BJ (cell line): Measurements from ENCODE around the gene IGSF23. TPM values are rescaled to one million over a fixed set of nuclear protein-coding genes. Genes with fewer than 3 reads are reported as not detected.

Source experiments
- CTCF ChIA-PET: fragments of 350-600 bp; formaldehyde crosslinking; extraction: SDS; loops from one replicate; lab custom pipeline; 2021; ENCODE audit warnings: antibody characterized with exemption, inconsistent platforms; lab: Yijun Ruan, JAX
- POLR2A ChIA-PET: fragments of 300-600 bp; sonication (Branson Sonifier 250); formaldehyde crosslinking; extraction: SDS; loops from one replicate; lab custom pipeline; 2021; ENCODE audit warnings: antibody characterized with exemption; lab: Charles Lee
- DNase-seq: peaks from one replicate; pipeline ENCODE4 v3.0.0-alpha.2; 2011; ENCODE audit warnings: low read depth
- H3K27me3 ChIP-seq: 2 replicates; pipeline ENCODE4 v1.6.0; 2011; ENCODE audit warnings: low read length; ENCODE audit not compliant: control insufficient read depth, insufficient read depth
- H3K36me3 ChIP-seq: 2 replicates; pipeline ENCODE4 v1.5.1; 2011; ENCODE audit warnings: low read length; ENCODE audit not compliant: control insufficient read depth, insufficient read depth
- H3K4me3 ChIP-seq: 2 replicates; pipeline ENCODE4 v1.5.1; 2011; ENCODE audit warnings: low read depth, mild to moderate bottlenecking, control low read depth, low read length
- CTCF ChIP-seq: IDR thresholded peaks from 2 replicates; pipeline ENCODE4 v1.5.1; 2011; ENCODE audit warnings: low read depth, mild to moderate bottlenecking, control low read depth, inconsistent platforms, low read length, moderate library complexity; ENCODE audit not compliant: insufficient read depth
- polyA plus RNA-seq: library from polyadenylated mRNA; depleted of rRNA; stranded (reverse); fragments of >200 nt; gene quantifications from 2 replicates; pipeline ENCODE4 v1.2.3, GENCODE V29; 2011

IGSF23 gene
- polyA plus RNA-seq, 1 experiment = 0.21 TPM

DNA sequence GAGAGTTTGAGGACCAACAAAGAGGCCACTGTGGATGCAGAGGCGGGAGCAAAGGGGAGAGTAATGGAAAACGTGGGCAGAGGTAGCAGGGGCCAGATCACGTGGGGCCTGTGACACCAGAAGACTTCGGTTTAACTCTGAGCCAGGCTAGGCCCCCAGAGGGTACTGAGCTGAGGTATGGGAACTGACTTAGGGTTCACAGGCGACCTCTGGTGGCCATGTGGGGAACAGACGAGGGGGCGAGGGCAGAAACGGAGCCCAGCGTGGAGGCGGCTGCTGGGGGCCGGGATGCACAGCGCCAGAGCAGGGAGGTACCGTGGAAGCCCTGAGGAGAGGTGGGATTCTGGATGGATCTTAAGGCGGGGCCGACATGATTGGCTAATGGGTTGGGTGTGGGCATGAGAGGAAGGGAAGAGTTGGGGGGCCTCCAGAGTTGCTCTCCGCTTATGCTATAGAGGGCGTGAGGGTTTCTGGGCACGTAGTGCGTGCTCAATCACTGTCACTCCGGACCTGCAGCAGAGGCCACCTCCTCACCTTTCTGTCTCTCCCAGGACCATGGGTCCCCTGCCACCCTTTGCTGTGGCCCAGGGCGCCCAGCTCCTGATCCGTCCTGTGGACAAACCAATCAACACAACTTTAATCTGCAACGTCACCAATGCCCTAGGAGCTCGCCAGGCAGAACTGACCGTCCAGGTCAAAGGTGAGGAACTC, 44.0 kb downstream of the IGSF23 start:
- DNase-seq = no peak
- ChIA-PET POLR2A (no interaction called here), CTCF (interaction anchor here (0.9 to 5.6 kb wide), 24 partner anchors 9 to 192 kb away, joined by 3 to 82 read pairs (median 6); partner anchors contain the start of genes IGSF23, NECTIN2 and PVR)
- peaks cover 43% of the 10 kb centered on the region for H3K36me3 ChIP-seq
- no peak overlapping the region for H3K4me3 ChIP-seq
- peak; percentile 91 for TF ChIP-seq CTCF
- H3K27me3 ChIP-seq = no peaks in the 10 kb centered on the region

DNA sequence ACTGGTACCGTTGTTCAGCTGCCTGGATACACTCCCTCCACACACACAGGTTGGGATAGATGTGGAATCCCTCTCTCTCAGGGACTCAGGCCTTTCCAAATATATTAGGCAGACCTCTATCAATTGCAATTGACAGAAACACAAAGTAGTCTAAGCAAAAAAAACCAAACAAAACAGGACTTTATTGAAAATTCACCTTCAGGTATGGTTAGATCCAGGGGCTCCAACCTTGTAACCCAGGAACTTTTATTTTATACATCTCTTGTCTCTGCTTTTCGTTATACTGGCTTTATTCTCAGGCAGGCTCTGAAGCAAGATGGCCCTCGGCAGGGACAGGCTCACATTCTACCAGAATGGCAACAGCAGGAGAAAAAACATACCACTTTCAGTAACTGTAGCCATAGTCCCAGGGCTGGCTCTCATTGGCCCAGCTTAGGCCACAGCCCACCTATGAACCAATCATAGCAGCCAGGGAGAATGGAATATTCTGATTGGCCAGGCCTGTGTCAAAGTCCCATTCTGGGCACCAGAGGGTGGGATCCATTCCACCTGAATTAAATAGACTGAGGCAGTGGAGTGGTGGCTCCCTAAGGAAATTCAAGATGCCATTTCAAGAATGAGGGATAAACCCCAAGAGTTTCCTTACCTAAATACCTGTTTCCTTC, 44.8 kb downstream of the IGSF23 start:
- ChIA-PET POLR2A (no interaction called here), CTCF (interaction anchor here (1.5 to 5.6 kb wide), 13 partner anchors 10 to 96 kb away, joined by 4 to 82 read pairs (median 11); partner anchors contain the start of gene PVR)

DNA sequence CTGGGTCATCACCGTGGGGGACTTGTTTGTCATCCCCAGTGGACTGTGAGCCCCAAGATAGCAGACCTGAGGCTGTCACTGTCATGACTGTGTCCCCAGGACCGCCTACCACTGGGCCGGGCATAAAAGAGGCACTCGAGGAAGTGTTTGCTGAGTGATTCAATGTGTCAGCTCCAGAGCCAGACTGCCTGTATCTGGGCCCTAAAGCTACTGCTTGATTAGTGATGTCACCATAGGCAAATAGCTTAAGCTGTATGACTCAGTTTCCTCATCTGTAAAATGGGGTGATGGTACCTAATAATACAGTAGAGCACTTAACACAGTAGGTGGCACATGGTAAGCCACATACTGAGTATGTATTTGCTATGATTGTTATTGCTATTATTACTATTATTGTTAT, 46.7 kb downstream of the IGSF23 start:
- Histone ChIP-seq H3K4me3 (no peak overlapping the region), H3K36me3 (peaks cover 37% of the 10 kb centered on the region), H3K27me3 (no peaks in the 10 kb centered on the region)
- no peak for DNase-seq
- no peak for TF ChIP-seq CTCF
- POLR2A ChIA-PET = no interaction called here
- CTCF ChIA-PET = interaction anchor here (1.0 to 5.6 kb wide), 5 partner anchors 72 to 110 kb away, joined by 3 to 82 read pairs (median 4); no protein-coding TSS in a partner anchor

More for the DNA sequence above, 44.8 kb downstream of the IGSF23 start:
- no peak for DNase-seq
- TF ChIP-seq CTCF = no peak
- Histone ChIP-seq H3K4me3 (no peak overlapping the region), H3K27me3 (no peaks in the 10 kb centered on the region), H3K36me3 (peaks cover 44% of the 10 kb centered on the region)

DNA sequence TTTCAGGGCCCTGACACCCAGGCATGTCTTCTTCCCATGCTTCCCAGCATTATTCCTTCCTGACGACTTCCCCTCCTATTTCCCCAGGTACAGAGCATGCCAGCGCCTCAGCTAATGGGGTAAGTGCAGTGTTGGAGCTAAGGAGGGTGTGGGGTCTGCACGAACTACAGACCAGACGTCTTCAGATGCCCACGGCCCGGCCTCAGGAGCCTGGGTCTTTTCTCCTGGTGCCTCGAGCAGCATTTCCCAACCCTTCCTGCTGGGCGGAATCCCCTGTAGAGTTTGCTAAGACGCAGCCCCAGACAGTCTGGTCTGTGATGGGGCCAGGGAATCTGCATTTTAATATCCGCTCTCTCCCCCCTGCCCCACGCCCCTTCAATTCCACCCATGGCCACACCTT, 47.8 kb downstream of the IGSF23 start:
- POLR2A ChIA-PET = no interaction called here
- no peak overlapping the region for H3K4me3 ChIP-seq
- no peak for DNase-seq
- H3K36me3 ChIP-seq = peaks cover 35% of the 10 kb centered on the region
- no peak for TF ChIP-seq CTCF
- H3K27me3 ChIP-seq = no peaks in the 10 kb centered on the region
- CTCF ChIA-PET = interaction anchor here (0.7 to 5.6 kb wide), 3 partner anchors 50 to 137 kb away, joined by 3 to 82 read pairs (median 3); no protein-coding TSS in a partner anchor

GRCh38 chr19:44661904-44662303, 48.5 kb downstream of the IGSF23 start:
- POLR2A ChIA-PET = no interaction called here
- CTCF ChIA-PET = interaction anchor here (0.5 to 2.7 kb wide), 8 partner anchors 12 to 585 kb away, joined by 3 to 23 read pairs (median 4); no protein-coding TSS in a partner anchor
- no peak for TF ChIP-seq CTCF
- Histone ChIP-seq H3K36me3 (peaks cover 33% of the 10 kb centered on the region), H3K27me3 (no peaks in the 10 kb centered on the region), H3K4me3 (no peak overlapping the region)
- no peak for DNase-seq
